WTC11 (cell line): ENCODE measurements around the gene EXOSC1. TPM values are rescaled to one million over a fixed set of nuclear protein-coding genes. Genes with fewer than 3 reads are reported as not detected.

Source experiments
- ATAC-seq: fragments of 200-7000 bp; cut with Tn5 transposase; 2 replicates; pipeline ENCODE4 v1.10.0; 2021; ENCODE audit warnings: mild to moderate bottlenecking, moderate library complexity
- CTCF ChIA-PET: fragments of 300-600 bp; sonication (Branson Sonifier 250); formaldehyde crosslinking; loops from one replicate; lab custom pipeline; 2021; ENCODE audit warnings: antibody characterized with exemption; lab: Charles Lee
- POLR2A ChIA-PET: fragments of 350-600 bp; sonication (Branson Sonifier 250); formaldehyde crosslinking; loops from one replicate; lab custom pipeline; 2021; ENCODE audit warnings: antibody characterized with exemption; lab: Charles Lee
- DNase-seq: peaks from one replicate; pipeline ENCODE4 v3.0.0; 2021; ENCODE audit warnings: low spot score
- H3K27ac Mint-ChIP-seq: 2 replicates; pipeline ENCODE4 v1.8.0; 2021; ENCODE audit warnings: mixed read lengths
- H3K27me3 Mint-ChIP-seq: 2 replicates; pipeline ENCODE4 v1.8.0; 2021; ENCODE audit warnings: low read depth, mild to moderate bottlenecking, moderate library complexity, mixed read lengths
- H3K36me3 Mint-ChIP-seq: 2 replicates; pipeline ENCODE4 v1.8.0; 2021; ENCODE audit warnings: mixed read lengths
- H3K4me1 Mint-ChIP-seq: 2 replicates; pipeline ENCODE4 v1.8.0; 2022; ENCODE audit warnings: mixed read lengths
- H3K4me3 Mint-ChIP-seq: 2 replicates; pipeline ENCODE4 v1.8.0; 2021; ENCODE audit warnings: mild to moderate bottlenecking, moderate library complexity, mixed read lengths
- H3K9me3 Mint-ChIP-seq: 2 replicates; pipeline ENCODE4 v1.8.0; 2021; ENCODE audit warnings: mixed read lengths
- ATF1 ChIP-seq: sonication (generic); formaldehyde crosslinking; IDR thresholded peaks from 2 replicates; pipeline ENCODE4 v1.8.1; 2023; ENCODE audit warnings: mild to moderate bottlenecking, moderate library complexity, missing genetic modification reagents
- CBFB ChIP-seq: sonication (generic); formaldehyde crosslinking; IDR thresholded peaks from 2 replicates; pipeline ENCODE4 v1.8.1; 2022; ENCODE audit warnings: mild to moderate bottlenecking, low read depth, missing genetic modification reagents
- CREB1 ChIP-seq: sonication (generic); formaldehyde crosslinking; IDR thresholded peaks from 2 replicates; pipeline ENCODE4 v1.8.0; 2023; ENCODE audit warnings: mild to moderate bottlenecking, missing genetic modification reagents
- CREM ChIP-seq: sonication (generic); formaldehyde crosslinking; IDR thresholded peaks from 2 replicates; pipeline ENCODE4 v1.8.1; 2022; ENCODE audit warnings: mild to moderate bottlenecking, missing genetic modification reagents, moderate library complexity
- CTCF ChIP-seq: fragments of 200-600 bp; IDR thresholded peaks from 2 replicates; pipeline ENCODE4 v1.8.0; 2022; ENCODE audit warnings: antibody characterized with exemption
- E2F4 ChIP-seq: sonication (generic); formaldehyde crosslinking; IDR thresholded peaks from 2 replicates; pipeline ENCODE4 v1.8.1; 2022; ENCODE audit warnings: low read depth, mild to moderate bottlenecking, moderate library complexity, missing genetic modification reagents, borderline replicate concordance
- ELF4 ChIP-seq: sonication (generic); formaldehyde crosslinking; IDR thresholded peaks from 2 replicates; pipeline ENCODE4 v1.8.1; 2022; ENCODE audit warnings: low read depth, mild to moderate bottlenecking, moderate library complexity, missing genetic modification reagents
- FOXK1 ChIP-seq: sonication (generic); formaldehyde crosslinking; IDR thresholded peaks from 2 replicates; pipeline ENCODE4 v1.8.0; 2022; ENCODE audit warnings: mild to moderate bottlenecking, moderate library complexity, missing genetic modification reagents
- JUN ChIP-seq: sonication (generic); formaldehyde crosslinking; IDR thresholded peaks from 2 replicates; pipeline ENCODE4 v1.8.0; 2023; ENCODE audit warnings: mild to moderate bottlenecking, missing genetic modification reagents
- NFE2L1 ChIP-seq: sonication (generic); formaldehyde crosslinking; IDR thresholded peaks from 2 replicates; pipeline ENCODE4 v1.8.1; 2023; ENCODE audit warnings: missing genetic modification reagents
- NFYB ChIP-seq: sonication (generic); formaldehyde crosslinking; conservative IDR thresholded peaks from 2 replicates; pipeline ENCODE4 v1.8.0; 2022; ENCODE audit warnings: low read depth, missing genetic modification reagents
- RORB ChIP-seq: fragments of 250-450 bp; sonication (Bioruptor Pico); IDR thresholded peaks from 2 replicates; pipeline ENCODE4 v1.9.0; 2021; ENCODE audit warnings: mild to moderate bottlenecking
- STAT6 ChIP-seq: sonication (generic); formaldehyde crosslinking; conservative IDR thresholded peaks from 2 replicates; pipeline ENCODE4 v1.8.1; 2023; ENCODE audit warnings: mild to moderate bottlenecking, low read depth, missing genetic modification reagents, moderate library complexity
- total RNA-seq: library from RNA; stranded (reverse); gene quantifications from 3 replicates; pipeline ENCODE4 v1.2.3, GENCODE V29; 2021
- TF ChIP-seq, protein P1 (sequence below): sonication (generic); formaldehyde crosslinking; IDR thresholded peaks from 2 replicates; pipeline ENCODE4 v1.8.0; 2022; ENCODE audit warnings: mild to moderate bottlenecking, missing genetic modification reagents
- TF ChIP-seq, protein P2 (sequence below): sonication (generic); formaldehyde crosslinking; IDR thresholded peaks from 2 replicates; pipeline ENCODE4 v1.8.1; 2023; ENCODE audit warnings: mild to moderate bottlenecking, missing genetic modification reagents, borderline replicate concordance
- TF ChIP-seq, protein P3 (sequence below): sonication (generic); formaldehyde crosslinking; IDR thresholded peaks from 2 replicates; pipeline ENCODE4 v1.8.1; 2022; ENCODE audit warnings: missing genetic modification reagents, borderline replicate concordance
- TF ChIP-seq, protein P4 (sequence below): sonication (generic); formaldehyde crosslinking; IDR thresholded peaks from 2 replicates; pipeline ENCODE4 v1.8.0; 2023; ENCODE audit warnings: mild to moderate bottlenecking, missing genetic modification reagents

The EXOSC1 gene
- total RNA-seq, 1 experiment from 2014 or later: 53.7 TPM

DNA sequence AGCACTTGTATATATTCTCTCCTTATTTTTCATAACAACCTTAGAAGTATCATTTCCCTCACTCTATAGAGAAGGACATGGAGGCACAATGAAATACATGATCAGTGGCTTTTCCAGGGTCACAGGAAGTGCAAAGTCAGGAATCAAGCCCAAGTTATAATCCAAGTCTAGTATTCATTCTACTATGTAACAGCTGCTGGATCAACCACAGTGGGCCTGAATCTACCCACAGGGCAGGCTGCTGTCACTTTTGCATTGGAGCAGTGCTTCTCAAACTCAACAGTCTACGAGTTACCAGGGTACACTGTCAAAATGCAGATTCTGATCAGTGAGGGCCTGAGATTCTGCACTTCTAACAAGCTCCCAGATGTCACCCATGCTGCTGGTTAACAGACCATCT, 18.4 kb upstream of the EXOSC1 start (continued):
- TF ChIP-seq E2F4 (CRISPR knock-in tag) (no peak), CREM (CRISPR knock-in tag) (no peak)

- H3K9me3 Mint-ChIP-seq: no peaks in the 10 kb centered on the region
- DNase-seq: peak; percentile 52
- H3K27ac Mint-ChIP-seq: peak overlapping the region; percentile 60
- ATAC-seq: peak; percentile 91
- ChIA-PET POLR2A (interaction anchor here (0.5 kb wide), 1 partner anchor 182 kb away, joined by 7 read pairs; no protein-coding TSS in a partner anchor), CTCF (interaction anchor here (0.6 to 2.6 kb wide), 34 partner anchors 10 to 246 kb away, joined by 3 to 21 read pairs (median 4); partner anchors contain the start of genes ANKRD2, HOGA1, RRP12 and UBTD1)
- no peak overlapping the region for H3K4me3 Mint-ChIP-seq
- H3K36me3 Mint-ChIP-seq: peaks cover 77% of the 10 kb centered on the region
- H3K4me1 Mint-ChIP-seq: no peaks in the 10 kb centered on the region
- no peaks in the 10 kb centered on the region for H3K27me3 Mint-ChIP-seq
- no peak for TF ChIP-seq RORB (CRISPR knock-in tag)
- TF ChIP-seq, protein P1, sequence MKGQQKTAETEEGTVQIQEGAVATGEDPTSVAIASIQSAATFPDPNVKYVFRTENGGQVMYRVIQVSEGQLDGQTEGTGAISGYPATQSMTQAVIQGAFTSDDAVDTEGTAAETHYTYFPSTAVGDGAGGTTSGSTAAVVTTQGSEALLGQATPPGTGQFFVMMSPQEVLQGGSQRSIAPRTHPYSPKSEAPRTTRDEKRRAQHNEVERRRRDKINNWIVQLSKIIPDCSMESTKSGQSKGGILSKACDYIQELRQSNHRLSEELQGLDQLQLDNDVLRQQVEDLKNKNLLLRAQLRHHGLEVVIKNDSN (CRISPR knock-in tag): no peak
- TF ChIP-seq, protein P2, sequence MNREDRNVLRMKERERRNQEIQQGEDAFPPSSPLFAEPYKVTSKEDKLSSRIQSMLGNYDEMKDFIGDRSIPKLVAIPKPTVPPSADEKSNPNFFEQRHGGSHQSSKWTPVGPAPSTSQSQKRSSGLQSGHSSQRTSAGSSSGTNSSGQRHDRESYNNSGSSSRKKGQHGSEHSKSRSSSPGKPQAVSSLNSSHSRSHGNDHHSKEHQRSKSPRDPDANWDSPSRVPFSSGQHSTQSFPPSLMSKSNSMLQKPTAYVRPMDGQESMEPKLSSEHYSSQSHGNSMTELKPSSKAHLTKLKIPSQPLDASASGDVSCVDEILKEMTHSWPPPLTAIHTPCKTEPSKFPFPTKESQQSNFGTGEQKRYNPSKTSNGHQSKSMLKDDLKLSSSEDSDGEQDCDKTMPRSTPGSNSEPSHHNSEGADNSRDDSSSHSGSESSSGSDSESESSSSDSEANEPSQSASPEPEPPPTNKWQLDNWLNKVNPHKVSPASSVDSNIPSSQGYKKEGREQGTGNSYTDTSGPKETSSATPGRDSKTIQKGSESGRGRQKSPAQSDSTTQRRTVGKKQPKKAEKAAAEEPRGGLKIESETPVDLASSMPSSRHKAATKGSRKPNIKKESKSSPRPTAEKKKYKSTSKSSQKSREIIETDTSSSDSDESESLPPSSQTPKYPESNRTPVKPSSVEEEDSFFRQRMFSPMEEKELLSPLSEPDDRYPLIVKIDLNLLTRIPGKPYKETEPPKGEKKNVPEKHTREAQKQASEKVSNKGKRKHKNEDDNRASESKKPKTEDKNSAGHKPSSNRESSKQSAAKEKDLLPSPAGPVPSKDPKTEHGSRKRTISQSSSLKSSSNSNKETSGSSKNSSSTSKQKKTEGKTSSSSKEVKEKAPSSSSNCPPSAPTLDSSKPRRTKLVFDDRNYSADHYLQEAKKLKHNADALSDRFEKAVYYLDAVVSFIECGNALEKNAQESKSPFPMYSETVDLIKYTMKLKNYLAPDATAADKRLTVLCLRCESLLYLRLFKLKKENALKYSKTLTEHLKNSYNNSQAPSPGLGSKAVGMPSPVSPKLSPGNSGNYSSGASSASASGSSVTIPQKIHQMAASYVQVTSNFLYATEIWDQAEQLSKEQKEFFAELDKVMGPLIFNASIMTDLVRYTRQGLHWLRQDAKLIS (CRISPR knock-in tag): no peak
- no peak for TF ChIP-seq NFYB (CRISPR knock-in tag)
- 0 out of 2 replicates have a peak, but pooled peaks have one; percentile 22 for TF ChIP-seq FOXK1 (CRISPR knock-in tag)
- no peak for TF ChIP-seq STAT6 (CRISPR knock-in tag)
- no peak for TF ChIP-seq JUN (CRISPR knock-in tag)
- TF ChIP-seq CTCF: peak; percentile 79
- TF ChIP-seq CBFB (CRISPR knock-in tag): no peak
- TF ChIP-seq ELF4: no peak
- TF ChIP-seq, protein P3, sequence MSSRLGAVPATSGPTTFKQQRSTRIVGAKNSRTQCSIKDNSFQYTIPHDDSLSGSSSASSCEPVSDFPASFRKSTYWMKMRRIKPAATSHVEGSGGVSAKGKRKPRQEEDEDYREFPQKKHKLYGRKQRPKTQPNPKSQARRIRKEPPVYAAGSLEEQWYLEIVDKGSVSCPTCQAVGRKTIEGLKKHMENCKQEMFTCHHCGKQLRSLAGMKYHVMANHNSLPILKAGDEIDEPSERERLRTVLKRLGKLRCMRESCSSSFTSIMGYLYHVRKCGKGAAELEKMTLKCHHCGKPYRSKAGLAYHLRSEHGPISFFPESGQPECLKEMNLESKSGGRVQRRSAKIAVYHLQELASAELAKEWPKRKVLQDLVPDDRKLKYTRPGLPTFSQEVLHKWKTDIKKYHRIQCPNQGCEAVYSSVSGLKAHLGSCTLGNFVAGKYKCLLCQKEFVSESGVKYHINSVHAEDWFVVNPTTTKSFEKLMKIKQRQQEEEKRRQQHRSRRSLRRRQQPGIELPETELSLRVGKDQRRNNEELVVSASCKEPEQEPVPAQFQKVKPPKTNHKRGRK (CRISPR knock-in tag): no peak
- TF ChIP-seq CREB1 (CRISPR knock-in tag): no peak
- TF ChIP-seq CREM (CRISPR knock-in tag): no peak
- TF ChIP-seq ATF1 (CRISPR knock-in tag): no peak
- TF ChIP-seq, protein P4, sequence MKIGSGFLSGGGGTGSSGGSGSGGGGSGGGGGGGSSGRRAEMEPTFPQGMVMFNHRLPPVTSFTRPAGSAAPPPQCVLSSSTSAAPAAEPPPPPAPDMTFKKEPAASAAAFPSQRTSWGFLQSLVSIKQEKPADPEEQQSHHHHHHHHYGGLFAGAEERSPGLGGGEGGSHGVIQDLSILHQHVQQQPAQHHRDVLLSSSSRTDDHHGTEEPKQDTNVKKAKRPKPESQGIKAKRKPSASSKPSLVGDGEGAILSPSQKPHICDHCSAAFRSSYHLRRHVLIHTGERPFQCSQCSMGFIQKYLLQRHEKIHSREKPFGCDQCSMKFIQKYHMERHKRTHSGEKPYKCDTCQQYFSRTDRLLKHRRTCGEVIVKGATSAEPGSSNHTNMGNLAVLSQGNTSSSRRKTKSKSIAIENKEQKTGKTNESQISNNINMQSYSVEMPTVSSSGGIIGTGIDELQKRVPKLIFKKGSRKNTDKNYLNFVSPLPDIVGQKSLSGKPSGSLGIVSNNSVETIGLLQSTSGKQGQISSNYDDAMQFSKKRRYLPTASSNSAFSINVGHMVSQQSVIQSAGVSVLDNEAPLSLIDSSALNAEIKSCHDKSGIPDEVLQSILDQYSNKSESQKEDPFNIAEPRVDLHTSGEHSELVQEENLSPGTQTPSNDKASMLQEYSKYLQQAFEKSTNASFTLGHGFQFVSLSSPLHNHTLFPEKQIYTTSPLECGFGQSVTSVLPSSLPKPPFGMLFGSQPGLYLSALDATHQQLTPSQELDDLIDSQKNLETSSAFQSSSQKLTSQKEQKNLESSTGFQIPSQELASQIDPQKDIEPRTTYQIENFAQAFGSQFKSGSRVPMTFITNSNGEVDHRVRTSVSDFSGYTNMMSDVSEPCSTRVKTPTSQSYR (CRISPR knock-in tag): no peak
- no peak for TF ChIP-seq NFE2L1 (CRISPR knock-in tag)
Observed at GRCh38 chr10:97463363-97464132, 17.7 kb upstream of the EXOSC1 start.
